LNCAP (cell line): ENCODE measurements around the gene CCDC187.

Source experiments
- CTCF ChIP-seq: fragments of 450-650 bp; IDR thresholded peaks from 2 replicates; pipeline ENCODE4 v1.5.1; 2017; ENCODE audit warnings: mild to moderate bottlenecking

CCDC187 gene

DNA sequence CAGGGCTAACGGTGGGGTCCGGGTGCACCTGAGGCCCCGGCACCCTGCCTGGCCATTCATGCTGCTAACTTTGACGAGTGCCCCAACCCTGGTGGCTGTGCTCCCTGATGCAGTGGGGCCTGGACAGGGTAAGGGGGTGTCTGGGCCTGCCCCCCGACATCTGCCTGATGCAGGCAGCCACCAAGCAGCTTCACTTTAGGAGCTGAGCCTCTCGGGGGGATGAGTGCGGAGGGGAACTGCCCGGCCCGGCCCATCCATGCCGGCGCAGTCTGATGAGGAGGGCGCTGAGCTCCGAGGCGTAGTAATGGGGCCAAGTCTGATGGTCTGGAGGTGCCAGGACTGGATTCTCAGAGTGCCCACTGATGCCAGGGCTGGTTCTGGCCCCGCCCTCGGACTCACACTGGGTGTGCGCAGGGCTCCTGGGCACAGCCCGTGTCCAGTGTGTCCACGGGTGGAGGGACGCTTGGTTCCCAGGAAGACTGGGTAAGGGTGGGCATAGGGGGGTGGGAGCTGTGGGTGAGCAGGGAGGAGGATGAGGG, 43.1 kb upstream of the CCDC187 start:
- TF ChIP-seq CTCF, result no peak

GRCh38 chr9:136346157-136346481, 42.2 kb upstream of the CCDC187 start:
- no peak for TF ChIP-seq CTCF

- TF ChIP-seq CTCF, result peak; percentile 31; the same call in 1 of the 2 replicates
Observed at GRCh38 chr9:136345281-136346156, 41.6 kb upstream of the CCDC187 start.

DNA sequence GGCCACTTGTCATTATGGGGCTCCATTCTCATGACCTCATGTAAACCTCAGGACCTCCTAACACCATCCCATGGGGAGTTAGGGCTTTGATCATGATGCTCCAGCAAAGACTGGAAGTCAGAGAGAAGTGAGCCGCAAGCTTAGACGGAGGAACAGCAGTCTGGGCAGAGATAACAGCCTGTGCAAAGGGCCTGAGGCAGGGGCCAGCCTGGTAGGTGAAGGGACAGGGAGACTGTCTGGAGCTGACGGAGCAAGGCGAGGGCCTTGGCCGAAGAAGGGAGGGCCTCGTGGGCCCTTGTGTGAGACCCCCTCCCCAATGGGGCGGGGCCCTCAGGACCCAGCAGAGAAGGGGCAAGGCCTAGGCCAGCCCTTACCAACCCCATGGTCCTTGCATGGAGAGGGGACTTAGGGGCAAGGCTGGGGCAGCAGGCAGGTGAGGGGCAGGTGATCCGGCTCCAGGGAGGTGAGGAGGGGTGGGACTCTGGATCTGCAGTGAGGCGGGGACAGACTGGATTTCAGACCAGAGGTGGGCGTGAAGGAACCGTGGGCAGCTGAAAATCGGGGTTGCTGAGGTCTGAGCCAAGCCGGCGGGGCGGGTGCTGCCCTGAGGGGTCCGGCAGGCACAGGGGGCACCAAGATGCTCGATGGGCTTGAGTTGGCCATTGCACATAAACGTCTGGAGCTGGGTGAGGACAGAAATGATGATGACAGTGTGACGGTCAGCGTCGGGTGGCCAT, 40.8 kb upstream of the CCDC187 start:
- no peak for TF ChIP-seq CTCF

DNA sequence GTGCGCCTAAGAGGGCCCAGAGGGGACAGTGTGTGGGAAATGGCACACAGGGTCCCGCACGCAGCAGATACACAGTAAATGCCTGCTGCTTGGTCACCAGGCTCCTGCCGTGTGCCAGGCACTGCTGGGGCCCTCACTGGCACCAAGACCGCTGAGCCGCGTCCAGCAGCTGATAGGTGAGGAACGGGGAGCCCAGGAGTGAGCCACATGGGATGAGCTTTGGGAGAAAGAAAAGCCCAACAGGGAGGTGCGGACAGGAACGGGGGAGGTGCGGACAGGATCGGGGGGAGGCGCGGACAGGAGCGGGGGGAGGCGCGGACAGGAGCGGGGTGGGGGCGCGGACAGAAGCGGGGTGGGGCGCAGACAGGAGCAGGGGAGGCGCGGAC, 40.0 kb upstream of the CCDC187 start:
- TF ChIP-seq CTCF, result no peak

- no peak for TF ChIP-seq CTCF
Observed at GRCh38 chr9:136343121-136343883, 39.4 kb upstream of the CCDC187 start.
